Karpas-422 (cell line): ENCODE results near the gene KDM4D. TPM values are rescaled to one million over a fixed set of nuclear protein-coding genes. Genes with fewer than 3 reads are reported as not detected.

Experiments
- DNase-seq: peaks from one replicate; pipeline ENCODE4 v3.0.0-alpha.2; 2015
- H2AFZ ChIP-seq: fragments of 200-600 bp; sonication (generic); 2 replicates; pipeline ENCODE4 v1.6.1; 2014; ENCODE audit warnings: antibody characterized with exemption, low read length, mixed read lengths
- H3K27ac ChIP-seq: fragments of 200-600 bp; sonication (generic); 2 replicates; pipeline ENCODE4 v1.5.1; 2014; ENCODE audit warnings: mild to moderate bottlenecking, low read length, moderate library complexity
- H3K27me3 ChIP-seq: fragments of 200-600 bp; sonication (generic); 2 replicates; pipeline ENCODE4 v1.6.1; 2014; ENCODE audit warnings: low read length, mixed read lengths
- H3K36me3 ChIP-seq: fragments of 200-600 bp; sonication (generic); 2 replicates; pipeline ENCODE4 v1.6.1; 2014; ENCODE audit warnings: low read length, mixed read lengths; ENCODE audit not compliant: insufficient read depth
- H3K4me1 ChIP-seq: fragments of 200-600 bp; sonication (generic); 2 replicates; pipeline ENCODE4 v1.6.1; 2014; ENCODE audit warnings: mild to moderate bottlenecking, low read length, mixed read lengths
- H3K4me2 ChIP-seq: fragments of 200-600 bp; sonication (generic); 2 replicates; pipeline ENCODE4 v1.6.1; 2014; ENCODE audit warnings: low read length, low read depth, mild to moderate bottlenecking; ENCODE audit not compliant: poor library complexity, severe bottlenecking
- H3K4me3 ChIP-seq: fragments of 200-600 bp; sonication (generic); 2 replicates; pipeline ENCODE4 v1.5.1; 2014; ENCODE audit warnings: mild to moderate bottlenecking, antibody characterized with exemption, low read length, mixed read lengths
- H3K79me2 ChIP-seq: fragments of 200-600 bp; sonication (generic); 2 replicates; pipeline ENCODE4 v1.6.1; 2014; ENCODE audit warnings: mild to moderate bottlenecking, low read length, mixed read lengths
- H3K9ac ChIP-seq: fragments of 200-600 bp; sonication (generic); 2 replicates; pipeline ENCODE4 v1.6.0; 2014; ENCODE audit warnings: low read length
- H3K9me2 ChIP-seq: fragments of 200-600 bp; sonication (generic), shearing (Covaris generic); replicated peaks from 2 replicates; pipeline ENCODE4 v1.6.0; 2014; ENCODE audit warnings: mild to moderate bottlenecking, low read length, moderate library complexity; ENCODE audit not compliant: insufficient read depth
- H3K9me3 ChIP-seq: fragments of 300-700, 200-600 bp; sonication (generic); 2 replicates; pipeline ENCODE4 v1.6.1; 2014; ENCODE audit warnings: low read length, mixed read lengths
- H4K20me1 ChIP-seq: fragments of 200-600 bp; sonication (generic); 2 replicates; pipeline ENCODE4 v1.6.1; 2014; ENCODE audit warnings: mild to moderate bottlenecking, antibody characterized with exemption, low read length, low read depth; ENCODE audit not compliant: insufficient read depth
- total RNA-seq: library from RNA; depleted of rRNA; stranded (reverse); fragments of >200 nt; shearing (Covaris generic); gene quantifications from 2 replicates; pipeline ENCODE4 v1.2.3, GENCODE V29; 2014; ENCODE audit warnings: low replicate concordance; rRNA removed

Gene KDM4D
- total RNA-seq = 1.9 and 3.6 TPM in 2 replicates

GRCh38 chr11:94973099-94973968, at the start of gene KDM4D, which contains the start of gene CWC15:
Gene KDM4D, plus strand, starts transcription at chr11:94973709. Its CDS starts 23,664 bp downstream, at chr11:94997373.
Gene CWC15, minus strand, starts transcription at chr11:94973556. Its CDS starts 1,371 bp downstream, at chr11:94972185.
- Histone ChIP-seq H3K9me3 (no peaks in the 10 kb centered on the region), H3K4me2 (peak within 1 kb of the TSS; percentile 95), H3K4me3 (peak within 1 kb of the TSS; percentile 72), H3K9ac (peak within 1 kb of the TSS; percentile 74), H3K4me1 (peaks cover 29% of the 10 kb centered on the region), H3K9me2 (0 out of 2 replicates have a peak, but pooled peaks cover 5% of the 10 kb centered on the region), H4K20me1 (peaks cover 12% of the 10 kb centered on the region), H3K79me2 (peaks cover 63% of the 10 kb centered on the region), H2AFZ (peak within 1 kb of the TSS; percentile 55), H3K27me3 (no peaks in the 10 kb centered on the region), H3K36me3 (peaks cover 39% of the 10 kb centered on the region), H3K27ac (peak within 1 kb of the TSS; percentile 40)
- peak; percentile 100 for DNase-seq

GRCh38 chr11:94924171-94924572, 49.3 kb upstream of the KDM4D start:
- Histone ChIP-seq H3K4me2 (no peak overlapping the region), H4K20me1 (no peaks in the 10 kb centered on the region), H3K79me2 (no peaks in the 10 kb centered on the region), H3K9me3 (no peaks in the 10 kb centered on the region), H3K9ac (no peak overlapping the region), H2AFZ (no peak overlapping the region), H3K4me1 (0 out of 2 replicates have a peak, but pooled peaks cover 3% of the 10 kb centered on the region), H3K27ac (no peak overlapping the region), H3K4me3 (no peak overlapping the region), H3K9me2 (no peaks in the 10 kb centered on the region), H3K27me3 (no peaks in the 10 kb centered on the region), H3K36me3 (no peaks in the 10 kb centered on the region)
- no peak for DNase-seq

- no peak overlapping the region for H3K4me2 ChIP-seq
- H3K79me2 ChIP-seq = no peaks in the 10 kb centered on the region
- H3K27me3 ChIP-seq = no peaks in the 10 kb centered on the region
- H3K36me3 ChIP-seq = no peaks in the 10 kb centered on the region
- no peak overlapping the region for H3K4me3 ChIP-seq
- H2AFZ ChIP-seq = no peak overlapping the region
- 0 out of 2 replicates have a peak, but pooled peaks cover 3% of the 10 kb centered on the region for H3K4me1 ChIP-seq
- H4K20me1 ChIP-seq = no peaks in the 10 kb centered on the region
- no peaks in the 10 kb centered on the region for H3K9me2 ChIP-seq
- H3K9ac ChIP-seq = no peak overlapping the region
- H3K27ac ChIP-seq = no peak overlapping the region
- no peak for DNase-seq
- no peaks in the 10 kb centered on the region for H3K9me3 ChIP-seq
These were observed 48.9 kb upstream of the KDM4D start for GRCh38 chr11:94924612-94925011.

- H3K36me3 ChIP-seq = no peaks in the 10 kb centered on the region
- H4K20me1 ChIP-seq = no peaks in the 10 kb centered on the region
- no peak overlapping the region for H2AFZ ChIP-seq
- H3K27me3 ChIP-seq = no peaks in the 10 kb centered on the region
- no peak overlapping the region for H3K4me2 ChIP-seq
- no peaks in the 10 kb centered on the region for H3K9me3 ChIP-seq
- H3K9ac ChIP-seq = no peak overlapping the region
- H3K4me3 ChIP-seq = no peak overlapping the region
- no peak for DNase-seq
- 0 out of 2 replicates have a peak, but pooled peaks cover 3% of the 10 kb centered on the region for H3K4me1 ChIP-seq
- H3K9me2 ChIP-seq = no peaks in the 10 kb centered on the region
- no peak overlapping the region for H3K27ac ChIP-seq
- H3K79me2 ChIP-seq = no peaks in the 10 kb centered on the region
These were observed 47.9 kb upstream of the KDM4D start for GRCh38 chr11:94925422-94926270.

- no peak overlapping the region for H3K4me3 ChIP-seq
- H3K4me2 ChIP-seq = no peak overlapping the region
- no peaks in the 10 kb centered on the region for H3K9me3 ChIP-seq
- DNase-seq = no peak
- 0 out of 2 replicates have a peak, but pooled peaks cover 3% of the 10 kb centered on the region for H3K4me1 ChIP-seq
- no peaks in the 10 kb centered on the region for H3K36me3 ChIP-seq
- no peaks in the 10 kb centered on the region for H3K9me2 ChIP-seq
- H3K27me3 ChIP-seq = no peaks in the 10 kb centered on the region
- no peaks in the 10 kb centered on the region for H3K79me2 ChIP-seq
- no peak overlapping the region for H3K9ac ChIP-seq
- H3K27ac ChIP-seq = no peak overlapping the region
- no peaks in the 10 kb centered on the region for H4K20me1 ChIP-seq
- no peak overlapping the region for H2AFZ ChIP-seq
These were observed 47.3 kb upstream of the KDM4D start for GRCh38 chr11:94926271-94926625.

GRCh38 chr11:94926698-94927237, 46.7 kb upstream of the KDM4D start:
- H2AFZ ChIP-seq = no peak overlapping the region
- no peak overlapping the region for H3K9ac ChIP-seq
- no peak for DNase-seq
- 0 out of 2 replicates have a peak, but pooled peaks cover 3% of the 10 kb centered on the region for H3K4me1 ChIP-seq
- no peak overlapping the region for H3K4me2 ChIP-seq
- H3K27ac ChIP-seq = no peak overlapping the region
- H3K9me2 ChIP-seq = no peaks in the 10 kb centered on the region
- H3K4me3 ChIP-seq = no peak overlapping the region
- H4K20me1 ChIP-seq = no peaks in the 10 kb centered on the region
- H3K79me2 ChIP-seq = no peaks in the 10 kb centered on the region
- no peaks in the 10 kb centered on the region for H3K36me3 ChIP-seq
- H3K9me3 ChIP-seq = no peaks in the 10 kb centered on the region
- no peaks in the 10 kb centered on the region for H3K27me3 ChIP-seq

GRCh38 chr11:94928117-94928990, 45.2 kb upstream of the KDM4D start:
- Histone ChIP-seq H3K27ac (no peak overlapping the region), H3K4me3 (no peak overlapping the region), H3K9me2 (no peaks in the 10 kb centered on the region), H3K9me3 (no peaks in the 10 kb centered on the region), H3K4me2 (no peak overlapping the region), H3K4me1 (no peaks in the 10 kb centered on the region), H3K36me3 (no peaks in the 10 kb centered on the region), H3K9ac (no peak overlapping the region), H3K79me2 (no peaks in the 10 kb centered on the region), H2AFZ (no peak overlapping the region), H4K20me1 (no peaks in the 10 kb centered on the region), H3K27me3 (no peaks in the 10 kb centered on the region)
- no peak for DNase-seq
